Measurements from ENCODE around the gene PRDM7.
"Not testable (repeated sequence)": the region's sequence is repeated elsewhere in the genome, so short reads cannot be mapped to it uniquely, and the experiment has no call there.

PRDM7 gene

DNA sequence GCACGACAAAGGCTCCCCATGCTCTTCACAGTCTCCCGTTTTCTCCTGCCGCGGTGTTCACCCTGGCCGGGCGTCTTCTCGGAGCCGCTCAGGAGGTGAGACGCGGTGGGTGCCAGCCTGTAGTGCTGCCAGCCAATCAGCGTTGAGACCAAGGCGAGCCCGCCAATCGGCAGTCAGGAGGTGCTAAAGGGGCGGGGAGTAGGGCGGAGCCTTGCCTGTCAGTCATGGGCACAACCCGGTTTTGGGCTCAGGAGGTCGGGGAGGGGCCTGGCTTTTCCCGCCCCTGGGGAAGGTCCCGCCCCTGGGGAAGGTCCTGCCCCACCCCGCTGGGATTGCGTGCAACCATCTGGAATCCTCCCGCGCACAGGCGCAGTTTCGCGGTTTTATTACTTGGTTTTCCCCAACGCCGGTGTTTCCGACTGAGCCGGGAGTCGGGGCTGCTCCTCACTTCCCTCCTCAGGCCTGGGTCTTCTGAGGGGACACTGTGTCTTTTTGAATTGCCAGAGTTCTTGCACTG, at the start of gene PRDM7:
TSS of gene PRDM7 (minus strand) at position 92 of the 517 bp plus-strand sequence. CDS start 1,421 bp downstream, outside the sequence.
- DNase-seq (ENCODE audit: low read depth in 4 of 4, low spot score in 1 of 4) = peak; percentile 85 to 97 (median 94)

GRCh38 chr16:90121846-90122245, 44.7 kb upstream of the PRDM7 start:
- DNase-seq (ENCODE audit: low read depth in 4 of 4, low spot score in 1 of 4) = not testable (repeated sequence)

DNA sequence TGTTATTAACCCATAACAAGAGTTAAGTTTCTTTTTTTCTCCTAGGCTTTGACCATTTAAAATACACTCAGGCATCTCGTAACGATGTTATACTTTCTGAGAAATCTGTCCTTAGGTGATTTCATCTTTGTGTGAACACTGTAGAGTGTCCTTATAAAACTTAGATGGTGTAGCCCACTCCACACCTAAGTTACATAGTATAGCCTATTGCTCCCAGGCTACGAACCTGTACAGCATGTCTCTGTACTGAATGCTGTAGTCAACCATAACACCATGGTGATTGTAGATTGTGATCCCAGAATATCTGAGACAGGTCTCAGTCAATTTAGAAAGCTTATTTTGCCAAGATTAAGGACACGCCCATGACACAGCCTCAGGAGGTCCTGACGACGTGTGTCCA, 30.5 kb upstream of the PRDM7 start:
- DNase-seq (ENCODE audit: low read depth in 4 of 4, low spot score in 1 of 4) = not testable (repeated sequence)

- DNase-seq (ENCODE audit: low read depth in 4 of 4, low spot score in 1 of 4) = not testable (repeated sequence)
Observed at GRCh38 chr16:90107060-90107459, 29.9 kb upstream of the PRDM7 start.

- DNase-seq (ENCODE audit: low read depth in 4 of 4, low spot score in 1 of 4) = peak in 3 of 4 experiments; percentile 30 to 50 (median 40)
Observed at GRCh38 chr16:90106271-90106670, 29.1 kb upstream of the PRDM7 start.

DNA sequence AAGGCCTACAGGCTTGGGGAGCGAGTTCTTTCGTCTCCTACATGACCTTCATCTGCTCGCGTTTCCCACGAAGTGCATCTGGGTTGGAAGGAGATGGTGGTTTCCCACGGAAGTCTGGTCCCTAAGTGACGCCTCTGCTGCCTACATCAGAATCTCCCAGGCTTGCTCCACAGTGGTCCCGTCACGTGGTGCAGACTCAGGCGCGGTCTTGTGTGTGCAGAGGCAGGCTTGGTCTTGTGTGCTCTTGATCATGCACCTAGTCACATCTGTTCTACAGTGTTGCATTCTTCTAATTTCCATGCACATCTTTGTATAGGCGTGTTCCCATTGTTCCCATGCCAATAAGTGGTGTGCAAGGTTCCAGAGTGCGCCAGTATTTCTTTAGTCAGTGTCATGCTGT, 27.6 kb upstream of the PRDM7 start:
- not testable (repeated sequence) for DNase-seq (ENCODE audit: low read depth in 4 of 4, low spot score in 1 of 4)

GRCh38 chr16:90102086-90102884, 25.2 kb upstream of the PRDM7 start:
- DNase-seq (ENCODE audit: low read depth in 4 of 4, low spot score in 1 of 4) = not testable (repeated sequence)

DNA sequence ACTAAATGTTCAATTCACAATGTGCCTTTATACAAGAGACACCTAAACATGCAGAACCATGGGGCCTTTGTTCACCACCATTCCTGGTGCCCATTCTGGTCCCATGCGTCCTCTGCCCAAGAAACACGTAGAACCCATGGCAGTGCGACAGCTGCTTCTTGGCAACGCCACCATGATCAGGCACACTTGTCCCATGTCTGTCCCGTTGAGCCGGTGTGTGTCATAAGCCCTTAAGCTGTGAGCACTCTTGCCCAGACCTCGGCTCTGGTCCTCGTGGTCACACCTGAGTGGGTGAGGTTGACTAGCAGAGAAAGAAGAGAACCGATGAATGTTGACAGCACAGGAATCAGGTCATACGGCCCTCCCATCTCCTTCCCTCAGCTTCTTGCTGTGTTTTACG, 24.2 kb upstream of the PRDM7 start:
- not testable (repeated sequence) for DNase-seq (ENCODE audit: low read depth in 4 of 4, low spot score in 1 of 4)

- not testable (repeated sequence) for DNase-seq (ENCODE audit: low read depth in 4 of 4, low spot score in 1 of 4)
Observed at GRCh38 chr16:90100790-90101189, 23.7 kb upstream of the PRDM7 start.

- DNase-seq (ENCODE audit: low read depth in 4 of 4, low spot score in 1 of 4) = not testable (repeated sequence)
Observed at GRCh38 chr16:90100229-90100628, 23.1 kb upstream of the PRDM7 start.

DNA sequence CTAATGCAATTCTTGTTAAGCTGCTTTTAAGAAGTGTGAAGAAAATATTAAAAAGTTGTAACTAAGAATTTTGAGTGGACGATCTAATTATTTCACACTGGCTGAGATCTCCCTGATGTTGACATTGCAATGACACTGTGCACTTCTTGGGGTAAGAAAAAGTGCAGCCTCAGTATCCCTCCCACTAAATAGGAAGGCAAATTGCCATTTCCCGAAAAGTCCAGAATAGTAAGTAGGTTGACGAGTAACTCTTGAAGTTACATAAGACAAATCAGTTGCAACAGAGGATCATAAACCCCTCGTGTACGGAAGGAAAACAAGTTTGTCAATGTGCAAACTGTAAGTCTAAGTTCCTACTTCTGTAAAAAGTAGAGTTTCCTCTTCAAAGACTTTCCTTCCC, 21.8 kb upstream of the PRDM7 start:
- not testable (repeated sequence) for DNase-seq (ENCODE audit: low read depth in 4 of 4, low spot score in 1 of 4)

GRCh38 chr16:90097010-90097684, 20.0 kb upstream of the PRDM7 start:
- not testable (repeated sequence) for DNase-seq (ENCODE audit: low read depth in 4 of 4, low spot score in 1 of 4)

GRCh38 chr16:90094791-90095190, 17.7 kb upstream of the PRDM7 start:
- not testable (repeated sequence) for DNase-seq (ENCODE audit: low read depth in 4 of 4, low spot score in 1 of 4)

GRCh38 chr16:90094296-90094695, 17.2 kb upstream of the PRDM7 start:
- not testable (repeated sequence) for DNase-seq (ENCODE audit: low read depth in 4 of 4, low spot score in 1 of 4)

- DNase-seq (ENCODE audit: low read depth in 4 of 4, low spot score in 1 of 4) = not testable (repeated sequence)
Observed at GRCh38 chr16:90093799-90094198, 16.7 kb upstream of the PRDM7 start.

DNA sequence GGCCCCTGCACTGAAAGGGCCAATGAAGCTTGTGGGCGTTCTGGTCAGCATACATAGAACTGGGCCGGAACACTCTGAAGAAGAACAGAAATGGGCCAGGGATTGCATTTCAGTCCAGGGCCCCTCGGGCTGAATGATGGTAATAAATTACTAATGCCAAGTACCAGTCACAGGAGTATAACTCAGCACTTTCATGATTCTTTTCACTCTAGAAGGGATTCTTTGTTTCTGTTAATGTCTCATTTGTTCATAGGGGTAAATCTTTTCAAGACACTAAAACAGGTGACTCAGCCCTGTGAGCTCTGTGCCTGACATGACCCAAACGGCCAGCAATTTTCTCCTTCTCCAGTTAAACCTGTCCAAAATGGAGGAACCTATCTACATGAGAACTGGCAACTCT, 15.7 kb upstream of the PRDM7 start:
- not testable (repeated sequence) for DNase-seq (ENCODE audit: low read depth in 4 of 4, low spot score in 1 of 4)

DNA sequence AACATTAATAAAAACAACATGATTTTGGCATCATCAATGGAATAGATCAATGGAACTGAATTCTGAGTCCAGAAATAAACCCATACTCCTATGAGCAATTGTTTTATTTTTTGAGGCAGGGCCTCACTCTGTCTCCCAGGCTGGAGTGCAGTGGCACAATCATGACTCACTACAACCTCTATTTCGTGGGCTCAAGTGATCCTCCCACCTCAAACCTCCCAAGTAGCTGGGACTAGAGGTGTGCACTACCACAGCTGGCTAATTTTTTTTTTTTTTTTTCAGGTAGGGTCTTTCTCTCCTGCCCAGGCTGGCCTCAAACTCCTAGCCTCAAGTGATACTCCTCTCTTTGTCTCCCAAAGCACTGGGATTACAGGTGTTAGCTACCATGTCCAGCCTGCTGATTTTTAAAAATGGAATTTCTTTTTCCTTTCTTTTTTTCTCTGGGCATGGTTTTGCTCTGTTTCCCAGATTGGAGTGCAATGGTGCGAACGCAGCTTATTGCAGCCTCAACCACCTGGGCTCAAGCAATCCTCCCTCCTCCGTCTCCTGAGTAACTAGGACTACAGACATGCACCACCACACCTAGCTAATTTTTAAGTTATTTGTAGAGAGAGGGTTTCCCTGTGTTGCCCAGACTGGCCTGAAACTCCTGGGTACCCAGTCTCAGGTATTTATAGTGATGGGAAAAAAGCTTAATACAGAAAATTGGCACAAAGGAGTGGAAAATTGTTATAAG, 7.3 kb upstream of the PRDM7 start:
- DNase-seq (ENCODE audit: low read depth in 4 of 4, low spot score in 1 of 4) = no peak

- DNase-seq (ENCODE audit: low read depth in 4 of 4, low spot score in 1 of 4) = no peak
Observed at GRCh38 chr16:90083139-90083538, 6.0 kb upstream of the PRDM7 start.

DNA sequence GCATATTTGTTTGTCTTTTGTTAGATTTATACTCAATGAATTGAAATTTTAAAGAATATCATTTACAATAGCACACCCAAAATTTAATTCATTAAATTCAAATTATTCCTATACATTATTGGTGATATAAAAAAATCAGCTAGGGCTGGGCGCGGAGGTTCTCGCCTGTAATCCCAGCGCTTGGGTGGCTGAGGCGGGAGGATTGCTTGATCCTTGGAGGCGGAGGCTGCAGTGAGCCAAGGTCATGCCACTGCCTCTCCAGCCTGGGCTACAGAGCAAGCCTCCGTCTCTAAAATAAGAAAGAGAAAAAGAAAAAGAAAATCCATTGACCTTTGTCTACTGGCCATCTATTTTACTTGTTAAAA, 4.5 kb upstream of the PRDM7 start:
- DNase-seq (ENCODE audit: low read depth in 4 of 4, low spot score in 1 of 4) = no peak

DNA sequence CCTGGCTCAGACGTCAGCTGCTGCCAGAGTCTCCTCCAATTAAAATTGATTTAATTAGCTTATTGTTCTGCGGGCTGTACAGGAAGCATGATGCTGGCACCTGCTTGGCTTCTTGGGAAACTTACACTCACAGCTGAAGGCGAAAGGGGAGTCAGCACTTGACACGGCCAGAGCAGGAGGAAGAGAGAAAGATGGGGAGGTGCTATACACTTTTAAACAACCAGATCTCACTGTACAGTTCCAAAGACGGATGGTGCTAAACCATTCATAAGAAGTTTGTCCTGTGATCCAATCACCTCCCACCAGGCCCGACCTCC, 1.4 kb upstream of the PRDM7 start:
- no peak for DNase-seq (ENCODE audit: low read depth in 4 of 4, low spot score in 1 of 4)

- DNase-seq (ENCODE audit: low read depth in 4 of 4, low spot score in 1 of 4) = no peak
Observed at GRCh38 chr16:90077757-90078578, 837 bp upstream of the PRDM7 start.
